Right lobe of liver (tissue), 6 donors: ENCODE measurements around the gene VPS26A. TPM values are rescaled to one million over a fixed set of nuclear protein-coding genes. Genes with fewer than 3 reads are reported as not detected.

Experiments
- ATAC-seq, 4 donors: fragments of 200-7000 bp; cut with Tn5 transposase; one replicate each; pipeline ENCODE4 v1.9.1; 2020; ENCODE audit warnings: mild to moderate bottlenecking in 4 of 4, moderate library complexity in 4 of 4
- DNase-seq, 3 donors: peaks; one replicate each; pipeline ENCODE4 v3.0.0-alpha.2; 2020
- H3K27ac ChIP-seq, 3 donors: fragments of 200-600 bp; one replicate each; pipeline ENCODE4 v1.8.0; 2022
- H3K27me3 ChIP-seq, 2 donors: fragments of 200-600 bp; one replicate each; pipeline ENCODE4 v1.8.0; 2022
- H3K36me3 ChIP-seq, 4 donors: fragments of 200-600 bp; sonication (generic) in 1 of 4; one replicate each; pipeline versions ENCODE4 v1.5.1 to v1.8.0; 2017 to 2022; ENCODE audit warnings: control low read depth in 1 of 4
- H3K4me1 ChIP-seq, 4 donors: fragments of 200-600 bp; sonication (generic) in 1 of 4; one replicate each; pipeline versions ENCODE4 v1.5.1 to v1.8.0; 2017 to 2022; ENCODE audit warnings: control low read depth in 1 of 4
- H3K4me3 ChIP-seq, 3 donors: fragments of 200-600 bp; one replicate each; pipeline ENCODE4 v1.8.0; 2022
- H3K9me3 ChIP-seq, 4 donors: fragments of 200-600 bp; sonication (generic) in 1 of 4; one replicate each; pipeline versions ENCODE4 v1.5.1 to v1.8.0; 2017 to 2022; ENCODE audit warnings: control low read depth in 1 of 4
- CTCF ChIP-seq, 4 donors: fragments of 200-600 bp in 3 of 4; fragments of 450-650 bp in 1 of 4; IDR thresholded peaks; one replicate each; pipeline versions ENCODE4 v1.5.1 to v1.8.0; 2016 to 2022; ENCODE audit warnings: antibody characterized with exemption in 4 of 4, mild to moderate bottlenecking in 2 of 4
- POLR2A ChIP-seq: fragments of 450-650 bp; IDR thresholded peaks from one replicate; pipeline ENCODE4 v1.6.1; 2017; ENCODE audit warnings: antibody characterized with exemption, mild to moderate bottlenecking
- WGBS: methylation state at CpG from one replicate; pipeline ENCODE4 v1.1.6; 2018; ENCODE audit warnings: low coverage, low lambda C conversion rate; ENCODE audit not compliant: insufficient coverage; ENCODE audit errors: missing lambda C conversion rate; 5-methylcytosine and 5-hydroxymethylcytosine counted together
- intact Hi-C, 2 donors: fragments of 100-400 bp; cut with DNase I; formaldehyde crosslinking; loops; one replicate each; pipeline versions ENCODE4 v1.11.2 to v1.14.1; 2022
- small RNA-seq, 2 experiments: library from RNA; depleted of rRNA; stranded (forward); fragments of <200 nt; gene quantifications; one replicate each; pipeline ENCODE3, GENCODE V24; 2016
- total RNA-seq, 6 experiments: library from RNA; depleted of rRNA in 2 of 6; stranded (reverse); fragments of >200 nt in 2 of 6; fragmentation: NEBNext Ultra II Directional in 3 of 6; extraction: Animal tissue kit (Norgen Biotek cat#: 25700) in 3 of 6; gene quantifications; one replicate each; pipeline versions ENCODE4 v1.1.0 to v1.2.4, GENCODE V29; 2016 to 2023
- donor health status: DM: no; HTN: yes; CAD: no.
- donor health status: DM: no; HTN: no; CAD: no.
- donor health status: DM: no; HTN: no; CAD: no.
- donor health status: DM: no; HTN: yes; CAD: no.
- donor health status: DM: no; HTN: yes; CAD: no.

The VPS26A gene
- total RNA-seq, 6 experiments from 2014 or later = 13.3 to 24.7 (median 19.3) TPM

GRCh38 chr10:69218831-69219230 lies 94.9 kb downstream of the VPS26A start:
- H3K36me3 ChIP-seq = no peaks in the 10 kb centered on the region
- no peaks in the 10 kb centered on the region for H3K9me3 ChIP-seq
- no peak for ATAC-seq
- intact Hi-C loops = no loop called here
- WGBS = 85% methylated on average over 6 of the region's 6 CpGs
- H3K4me1 ChIP-seq = peaks cover 0 to 6% (median 0%) of the 10 kb centered on the region in 4 donors
- no peak overlapping the region for H3K4me3 ChIP-seq
- H3K27me3 ChIP-seq = no peaks in the 10 kb centered on the region
- no peak for DNase-seq
- no peak for TF ChIP-seq CTCF (IDR thresholded peaks at IDR 0.05)
- no peak for TF ChIP-seq POLR2A
- H3K27ac ChIP-seq = no peak overlapping the region

GRCh38 chr10:69220041-69220451 lies 96.1 kb downstream of the VPS26A start, which contains the start of gene HKDC1:
HKDC1 (plus strand) TSS chr10:69220332; CDS start chr10:69220436, 104 bp downstream.
- intact Hi-C loops = no loop called here
- 51% methylated on average over 6 of the region's 8 CpGs for WGBS
- Histone ChIP-seq H3K9me3 (no peaks in the 10 kb centered on the region), H3K36me3 (no peaks in the 10 kb centered on the region), H3K27ac (no peak within 1 kb of the TSS), H3K4me3 (peak within 1 kb of the TSS in 2 of 3 donors; percentile 18 to 46), H3K4me1 (peaks cover 0 to 6% (median 0%) of the 10 kb centered on the region in 4 donors), H3K27me3 (no peaks in the 10 kb centered on the region)
- DNase-seq (peak in 1 of 3 donors; percentile 66), ATAC-seq (peak; percentile 47 to 70 (median 60))
- peak; percentile 73 for TF ChIP-seq POLR2A
- no peak for TF ChIP-seq CTCF (IDR thresholded peaks at IDR 0.05)

GRCh38 chr10:69220507-69220906 lies 96.5 kb downstream of the VPS26A start:
- H3K36me3 ChIP-seq = no peaks in the 10 kb centered on the region
- TF ChIP-seq POLR2A (no peak), CTCF (IDR thresholded peaks at IDR 0.05) (no peak)
- DNase-seq (no peak), ATAC-seq (peak in 3 of 4 donors; percentile 8 to 34 (median 33))
- H3K4me3 ChIP-seq = peak overlapping the region in 2 of 3 donors; percentile 18 to 46
- no peaks in the 10 kb centered on the region for H3K27me3 ChIP-seq
- H3K4me1 ChIP-seq = peaks cover 0 to 6% (median 0%) of the 10 kb centered on the region in 4 donors
- H3K27ac ChIP-seq = no peak overlapping the region
- WGBS = 34% methylated on average over 6 of the region's 9 CpGs
- H3K9me3 ChIP-seq = no peaks in the 10 kb centered on the region
- intact Hi-C loops = no loop called here

Small RNA genes within 50 kb of the gene (small RNA-seq; reads per million reads assigned to genes)
- gene RF00017 = 0 reads per million in 2 experiments

Other genes starting within 250 kb of the VPS26A start
- 10 to 100 TPM in 4 of 6 experiments, 1 to 10 TPM in 2; 7.4 to 12.4 (median 11.2) TPM for gene DDX50, start 222.9 kb upstream of the VPS26A start, total RNA-seq
- gene DDX21, start 168.0 kb upstream of the VPS26A start, total RNA-seq = 10 to 100 TPM; 12.7 to 43.1 (median 29.1) TPM
- 10 to 100 TPM in 2 of 6 experiments, 1 to 10 TPM in 4; 6.6 to 11.8 (median 9.0) TPM for gene KIFBP, start 135.4 kb upstream of the VPS26A start, total RNA-seq
- 10 to 100 TPM; 20.0 to 95.1 (median 31.9) TPM for gene SRGN, start 36.1 kb upstream of the VPS26A start, total RNA-seq
- 10 to 100 TPM; 18.4 to 28.5 (median 22.6) TPM for gene SUPV3L1, start 56.1 kb downstream of the VPS26A start, total RNA-seq
- 10 to 100 TPM in 3 of 6 experiments, 1 to 10 TPM in 1, under 1 TPM in 2; 0.24 to 44.5 (median 20.1) TPM for gene HKDC1, start 96.2 kb downstream of the VPS26A start, total RNA-seq
- 10 to 100 TPM in 2 of 6 experiments, 1 to 10 TPM in 4; 4.2 to 28.0 (median 7.2) TPM for gene HK1, start 154.3 kb downstream of the VPS26A start, total RNA-seq